H1 (cell line): Measurements from ENCODE around the gene KLHL17. TPM values are rescaled to one million over a fixed set of nuclear protein-coding genes. Genes with fewer than 3 reads are reported as not detected.

Experiments
- CTCF ChIA-PET: fragments of 300-600 bp; sonication (Branson Sonifier 250); formaldehyde crosslinking; loops from one replicate; lab custom pipeline; 2021; ENCODE audit not compliant: partially characterized antibody; lab: Charles Lee
- POLR2A ChIA-PET: fragments of 300-600 bp; sonication (Branson Sonifier 250); formaldehyde crosslinking; loops from one replicate; lab custom pipeline; 2021; ENCODE audit warnings: inconsistent platforms; ENCODE audit not compliant: partially characterized antibody; lab: Charles Lee
- DNase-seq, 2 experiments: peaks; one replicate each; pipeline versions ENCODE4 v3.0.0 to v3.0.0-alpha.2; 2010 to 2022; ENCODE audit warnings: low spot score in 2 of 2, low read depth in 1 of 2, mixed read lengths in 1 of 2
- FAIRE-seq: peaks from 2 replicates; lab custom pipeline; 2011; peaks lifted over from hg19 to GRCh38; lab: Jason Lieb, UNC
- H2AFZ ChIP-seq: 2 replicates; pipeline ENCODE4 v1.8.1; 2012; ENCODE audit warnings: low read length, inconsistent platforms
- H2AK5ac ChIP-seq: 2 replicates; pipeline ENCODE4 v1.6.1; 2013; ENCODE audit warnings: low read depth, low read length
- H2BK120ac ChIP-seq: replicated peaks from 2 replicates; pipeline ENCODE3; 2013; ENCODE audit warnings: low read depth, low read length, inconsistent platforms
- H2BK12ac ChIP-seq: 2 replicates; pipeline ENCODE4 v1.6.1; 2013; ENCODE audit warnings: low read depth, low read length
- H2BK15ac ChIP-seq: 2 replicates; pipeline ENCODE4 v1.6.1; 2013; ENCODE audit warnings: low read length
- H2BK20ac ChIP-seq: 2 replicates; pipeline ENCODE4 v1.6.1; 2013; ENCODE audit warnings: low read length
- H2BK5ac ChIP-seq: 2 replicates; pipeline ENCODE4 v1.6.1; 2013; ENCODE audit warnings: low read depth, low read length
- H3K14ac ChIP-seq: 2 replicates; pipeline ENCODE4 v1.6.1; 2013; ENCODE audit warnings: inconsistent platforms; ENCODE audit not compliant: insufficient read length
- H3K18ac ChIP-seq: 2 replicates; pipeline ENCODE4 v1.6.1; 2013; ENCODE audit warnings: low read length; ENCODE audit errors: extremely low read depth
- H3K23ac ChIP-seq: 2 replicates; pipeline ENCODE4 v1.6.1; 2013; ENCODE audit warnings: inconsistent platforms; ENCODE audit not compliant: insufficient read length
- H3K23me2 ChIP-seq: 2 replicates; pipeline ENCODE4 v1.6.1; 2013; ENCODE audit warnings: low read depth, low read length
- H3K27ac ChIP-seq: 2 replicates; pipeline ENCODE4 v1.6.1; 2011; ENCODE audit warnings: low read depth, low read length, inconsistent platforms
- H3K27me3 ChIP-seq, 4 experiments: replicated peaks in 1 of 4; 1 replicate in 1 of 4; 2 replicates in 3 of 4; pipeline versions ENCODE4 v1.6.1 to v1.8.1; 2011 to 2013; ENCODE audit warnings: low read length in 3 of 4, mild to moderate bottlenecking in 3 of 4, inconsistent platforms in 2 of 4, mixed read lengths in 2 of 4, moderate library complexity in 1 of 4; ENCODE audit not compliant: control insufficient read depth in 3 of 4, insufficient read depth in 3 of 4; ENCODE audit errors: extremely low read depth in 1 of 4
- H3K36me3 ChIP-seq, 4 experiments: 2 replicates each; pipeline versions ENCODE4 v1.6.1 to v1.8.1; 2011 to 2013; ENCODE audit warnings: mild to moderate bottlenecking in 4 of 4, low read length in 3 of 4, moderate library complexity in 2 of 4, control low read depth in 1 of 4, inconsistent platforms in 1 of 4; ENCODE audit not compliant: insufficient read depth in 4 of 4, control insufficient read depth in 2 of 4
- H3K4ac ChIP-seq: replicated peaks from 2 replicates; pipeline ENCODE3; 2013; ENCODE audit warnings: low read length, low read depth, mixed read lengths, inconsistent platforms; ENCODE audit not compliant: insufficient read length
- H3K4me1 ChIP-seq, 4 experiments: replicated peaks in 1 of 4; 1 replicate in 1 of 4; 2 replicates in 3 of 4; pipeline versions ENCODE4 v1.6.1 to v1.8.1; 2011 to 2013; ENCODE audit warnings: low read length in 3 of 4, inconsistent platforms in 2 of 4, mixed read lengths in 1 of 4; ENCODE audit not compliant: insufficient read depth in 4 of 4, control insufficient read depth in 3 of 4
- H3K4me2 ChIP-seq, 2 experiments: 2 replicates each; pipeline versions ENCODE4 v1.6.1 to v1.8.1; 2011 to 2013; ENCODE audit warnings: low read depth in 2 of 2, low read length in 2 of 2, control low read depth in 1 of 2, inconsistent platforms in 1 of 2, mild to moderate bottlenecking in 1 of 2; ENCODE audit not compliant: insufficient read depth in 1 of 2
- H3K4me3 ChIP-seq, 4 experiments: fragments of 200-600, 300-600 bp in 1 of 4; sonication (generic), shearing (Covaris generic), sonication (Bioruptor Twin) in 1 of 4; 2 replicates each; pipeline versions ENCODE4 v1.5.1 to v1.8.1; 2011 to 2016; ENCODE audit warnings: low read length in 4 of 4, low read depth in 3 of 4, control low read depth in 2 of 4, inconsistent platforms in 2 of 4, mild to moderate bottlenecking in 2 of 4, mixed read lengths in 1 of 4, moderate library complexity in 1 of 4; ENCODE audit not compliant: insufficient read depth in 2 of 4; ENCODE audit errors: extremely low read depth in 1 of 4
- H3K56ac ChIP-seq: replicated peaks from 2 replicates; pipeline ENCODE3; 2013; ENCODE audit warnings: low read depth, mild to moderate bottlenecking, mixed read lengths, low read length, inconsistent platforms; ENCODE audit not compliant: insufficient read length
- H3K79me1 ChIP-seq: 2 replicates; pipeline ENCODE4 v1.6.1; 2013; ENCODE audit warnings: low read depth, low read length, control low read depth
- H3K79me2 ChIP-seq, 2 experiments: 2 replicates each; pipeline versions ENCODE4 v1.6.1 to v1.8.1; 2012 to 2013; ENCODE audit warnings: low read length in 2 of 2, mild to moderate bottlenecking in 2 of 2, inconsistent platforms in 1 of 2; ENCODE audit not compliant: insufficient read depth in 2 of 2, control insufficient read depth in 1 of 2
- H3K9ac ChIP-seq, 4 experiments: replicated peaks in 1 of 4; 1 replicate in 1 of 4; 2 replicates in 3 of 4; pipeline versions ENCODE4 v1.6.1 to v1.8.1; 2011 to 2013; ENCODE audit warnings: low read depth in 3 of 4, low read length in 3 of 4, control low read depth in 2 of 4, mild to moderate bottlenecking in 2 of 4, moderate library complexity in 2 of 4, inconsistent platforms in 1 of 4; ENCODE audit errors: extremely low read depth in 1 of 4
- H3K9me3 ChIP-seq, 2 experiments: 2 replicates each; pipeline versions ENCODE4 v1.6.1 to v1.8.1; 2012 to 2013; ENCODE audit warnings: mild to moderate bottlenecking in 2 of 2, moderate library complexity in 2 of 2, control low read depth in 1 of 2, inconsistent platforms in 1 of 2, low read depth in 1 of 2, low read length in 1 of 2, mixed read lengths in 1 of 2; ENCODE audit not compliant: insufficient read depth in 2 of 2
- H4K20me1 ChIP-seq, 2 experiments: replicated peaks in 1 of 2; 2 replicates each; pipeline versions ENCODE3 to v1.8.1; 2011 to 2013; ENCODE audit warnings: inconsistent platforms in 2 of 2, low read length in 2 of 2, mild to moderate bottlenecking in 1 of 2; ENCODE audit not compliant: insufficient read depth in 2 of 2, control insufficient read depth in 1 of 2
- H4K5ac ChIP-seq: 2 replicates; pipeline ENCODE4 v1.6.1; 2013; ENCODE audit warnings: low read length, low read depth, mixed read lengths, inconsistent platforms; ENCODE audit not compliant: insufficient read length
- H4K8ac ChIP-seq: 2 replicates; pipeline ENCODE4 v1.8.0; 2013; ENCODE audit warnings: mild to moderate bottlenecking, moderate library complexity, low read length, inconsistent platforms; ENCODE audit not compliant: insufficient read depth; ENCODE audit errors: extremely low read depth
- H4K91ac ChIP-seq: replicated peaks from 2 replicates; pipeline ENCODE3; 2013; ENCODE audit warnings: low read length, mixed read lengths, inconsistent platforms; ENCODE audit not compliant: insufficient read length
- CHD1 ChIP-seq: IDR thresholded peaks from 2 replicates; pipeline ENCODE4 v1.6.1; 2012; ENCODE audit warnings: low read depth, low read length, improper control_type of control experiment
- EZH2 ChIP-seq: fragments of 200-600 bp; sonication (generic); IDR thresholded peaks from 2 replicates; pipeline ENCODE4 v1.7.1; 2012; ENCODE audit warnings: low read depth, mild to moderate bottlenecking, moderate library complexity, low read length, inconsistent platforms; ENCODE audit not compliant: severe bottlenecking
- HDAC2 ChIP-seq, 2 experiments: fragments of 300-600 bp in 1 of 2; sonication (generic) in 1 of 2; IDR thresholded peaks; 2 replicates each; pipeline ENCODE4 v1.6.1; 2011 to 2012; ENCODE audit warnings: low read depth in 2 of 2, low read length in 2 of 2, mild to moderate bottlenecking in 2 of 2, moderate library complexity in 2 of 2, borderline replicate concordance in 1 of 2, inconsistent platforms in 1 of 2
- NANOG ChIP-seq: IDR thresholded peaks from 2 replicates; pipeline ENCODE4 v1.6.1; 2011; ENCODE audit warnings: low read length, low read depth, mild to moderate bottlenecking, inconsistent platforms; ENCODE audit not compliant: insufficient read depth, poor library complexity, severe bottlenecking
- RXRA ChIP-seq: IDR thresholded peaks from 2 replicates; pipeline ENCODE4 v1.6.1; 2011; ENCODE audit warnings: low read depth, mild to moderate bottlenecking, low read length, moderate library complexity; ENCODE audit not compliant: insufficient read depth
- SUZ12 ChIP-seq: fragments of 200-600 bp; sonication (generic); IDR thresholded peaks from 2 replicates; pipeline ENCODE4 v1.6.1; 2012; ENCODE audit warnings: mild to moderate bottlenecking, inconsistent platforms, low read length, moderate library complexity, mixed read lengths
- WGBS, 2 experiments: shearing (Covaris generic) in 1 of 2; methylation state at CpG; one replicate each; pipeline versions ENCODE4 v1.1.6 to v1.1.7; 2013 to 2015; ENCODE audit warnings: low lambda C conversion rate in 2 of 2, mixed read lengths in 2 of 2, inconsistent platforms in 1 of 2, low coverage in 1 of 2, missing lambda C conversion rate in 1 of 2; ENCODE audit not compliant: insufficient replicate concordance in 2 of 2, insufficient coverage in 1 of 2, insufficient read length in 1 of 2; ENCODE audit errors: extremely low coverage in 1 of 2, missing lambda C conversion rate in 1 of 2; 5-methylcytosine and 5-hydroxymethylcytosine counted together
- polyA plus RNA-seq, 7 experiments: library from polyadenylated mRNA; depleted of rRNA in 3 of 7; stranded (reverse) in 5 of 7; unstranded in 2 of 7; fragments of >200 nt in 5 of 7; fragments of 200-250 nt in 2 of 7; gene quantifications; 1 replicate in 5 of 7; 2 replicates in 1 of 7; 4 replicates in 1 of 7; pipeline versions ENCODE4 v1.2.1 to v1.2.3, GENCODE V29; 2011 to 2013; ENCODE audit warnings: missing spikeins in 2 of 7, mixed read lengths in 2 of 7
- total RNA-seq: library from RNA; stranded (reverse); fragmentation: NEBNext Ultra II Directional; extraction: Animal tissue kit (Norgen Biotek cat#: 25700); gene quantifications from 2 replicates; pipeline ENCODE4 v1.2.1, GENCODE V29; 2021

KLHL17 gene
- total and polyA plus RNA-seq, 2 of the 8 experiments (the other 6 are each of a cell fraction or from before 2014, with no cell fraction given), result 32.6 to 36.1 TPM

- no peak overlapping the region for H3K9ac ChIP-seq
- peaks cover 3% of the 10 kb centered on the region; the same call in 1 of the 2 replicates for H3K23me2 ChIP-seq
- H2BK20ac ChIP-seq, result no peak overlapping the region
- DNase-seq, result no peak
- WGBS, 2 experiments, result 15% methylated on average over 24 of the region's 30 CpGs; no CpG with 5 or more reads in 1 of the 2 experiments
- no peak overlapping the region for H2BK5ac ChIP-seq
- no peak overlapping the region for H3K23ac ChIP-seq
- no peak overlapping the region for H3K14ac ChIP-seq
- no peak overlapping the region for H3K27ac ChIP-seq
- no peaks in the 10 kb centered on the region for H3K9me3 ChIP-seq
- peaks cover 67 to 87% (median 84%) of the 10 kb centered on the region in 4 experiments for H3K27me3 ChIP-seq
- no peak overlapping the region for H3K56ac ChIP-seq
- FAIRE-seq, result no peak
- CTCF ChIA-PET, result interaction anchor here (0.7 kb wide), 1 partner anchor 24 kb away, joined by 3 read pairs; no protein-coding TSS in a partner anchor
- peak overlapping the region in 1 of 4 experiments; percentile 39; a peak in 2 of 8 replicates for H3K4me3 ChIP-seq
- POLR2A ChIA-PET, result interaction anchor here (0.9 kb wide), 1 partner anchor 8 kb away, joined by 3 read pairs; no protein-coding TSS in a partner anchor
- H2BK120ac ChIP-seq, result no peak overlapping the region
- H4K8ac ChIP-seq, result no peak overlapping the region; the same call in 1 of the 2 replicates
- no peak overlapping the region for H4K5ac ChIP-seq
- H2AFZ ChIP-seq, result no peak overlapping the region
- H4K91ac ChIP-seq, result peak overlapping the region; percentile 84
- H3K18ac ChIP-seq, result no peak overlapping the region
- H3K36me3 ChIP-seq, result peaks cover 0 to 4% (median 0%) of the 10 kb centered on the region in 4 experiments; a peak in 1 of 8 replicates
- H2BK12ac ChIP-seq, result peak overlapping the region; percentile 96; the same call in 1 of the 2 replicates
- H3K4me1 ChIP-seq, result peaks cover 2 to 29% (median 20%) of the 10 kb centered on the region in 4 experiments
- H3K79me1 ChIP-seq, result no peaks in the 10 kb centered on the region
- H2BK15ac ChIP-seq, result 0 out of 2 replicates have a peak overlapping the region, but pooled peaks have one; percentile 72
- no peak overlapping the region for H3K4ac ChIP-seq
- H3K4me2 ChIP-seq, result peak overlapping the region; percentile 10 to 58
- H2AK5ac ChIP-seq, result 0 out of 2 replicates have a peak overlapping the region, but pooled peaks have one; percentile 18
- H4K20me1 ChIP-seq, result peaks cover 12 to 27% of the 10 kb centered on the region in 2 experiments
- no peaks in the 10 kb centered on the region for H3K79me2 ChIP-seq
- TF ChIP-seq EZH2, result no peak
- no peak for TF ChIP-seq CHD1
- TF ChIP-seq HDAC2 (IDR thresholded peaks at IDR 0.05; ENCODE audit: borderline replicate concordance in 1 of 2, low read depth in 2 of 2, low read length in 2 of 2), result no peak
- no peak for TF ChIP-seq NANOG
- peak; percentile 8; the same call in 1 of the 2 replicates for TF ChIP-seq SUZ12
- TF ChIP-seq RXRA, result no peak
These were observed 24.6 kb upstream of the KLHL17 start for GRCh38 chr1:935751-936231.
